ENCODE measurements around the gene HDAC4. TPM values are rescaled to one million over a fixed set of nuclear protein-coding genes. Genes with fewer than 3 reads are reported as not detected.
A peak's percentile ranks its signal among the peaks of the same experiment; 100 is the strongest.

Gene HDAC4
- total RNA-seq, 8 experiments from 2014 or later: 12.2 to 55.7 (median 18.1) TPM

DNA sequence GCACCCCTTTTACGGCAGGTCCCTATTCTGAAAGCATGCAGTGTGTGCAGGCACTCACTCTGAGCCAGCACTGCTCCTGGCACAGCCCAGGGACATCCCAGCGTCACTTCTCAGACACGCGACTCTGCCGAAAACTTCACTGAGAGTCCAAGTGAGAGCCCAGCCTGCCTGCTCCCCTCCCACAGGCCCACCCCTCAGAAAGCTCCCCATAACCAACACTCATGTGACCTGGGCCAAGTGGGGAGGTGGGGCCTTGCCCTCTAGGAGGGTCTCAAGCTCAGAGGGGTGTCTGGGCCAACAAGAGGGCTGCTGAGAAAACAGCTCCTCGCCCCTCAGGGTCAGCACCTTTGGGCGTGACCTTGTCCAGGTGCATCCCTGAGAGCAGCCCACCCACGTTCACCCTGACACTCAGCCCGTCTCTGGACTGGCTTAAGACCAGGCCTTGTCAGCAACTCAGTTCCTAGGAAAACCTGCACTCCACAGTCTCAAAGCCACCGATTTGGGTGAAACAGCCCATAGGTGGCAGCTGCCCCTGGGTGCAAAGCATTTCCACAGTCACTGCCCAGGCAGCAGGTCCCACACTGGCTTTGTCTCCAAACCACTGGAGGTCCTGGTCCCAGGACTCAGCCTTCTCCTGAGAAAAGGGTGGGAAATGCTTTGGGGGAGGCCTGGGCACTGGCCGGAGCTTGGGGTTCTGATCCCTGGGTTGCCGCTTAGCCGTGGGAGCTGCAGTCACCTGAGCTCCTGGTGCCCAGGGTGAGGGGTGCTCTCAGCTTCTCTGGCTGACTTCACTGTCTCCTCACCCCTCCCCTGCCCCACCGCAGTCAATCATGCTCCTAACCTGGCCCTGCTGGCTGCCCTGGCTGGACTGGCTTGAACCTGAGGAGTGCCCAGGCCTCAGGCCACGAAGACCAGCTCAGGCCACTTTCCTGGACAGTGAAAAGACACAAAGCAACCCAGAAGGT is 209.6 kb downstream of the HDAC4 start:
- WGBS, 10 experiments: 74 to 100% (median 87%) methylated on average over 1 to 3 of the region's 15 CpGs; no CpG with 5 or more reads in 5 of the 10 experiments
- Histone ChIP-seq H3K4me1 (replicated peaks in 1 of 2) (peaks cover 28 to 39% of the 10 kb centered on the region in 2 donors), H3K27ac (peak overlapping the region in 1 of 2 donors; percentile 37), H3K4me3 (no peak overlapping the region)
- ATAC-seq (replicated peaks in 6 of 8): no peak
- in situ Hi-C loops (cut with MboI; ENCODE audit: low pct_unique_long_range_greater_than_20kb in 2 of 9, low sequenced_read_pairs in 9 of 9, unreplicated experiment in 9 of 9): no loop called here

DNA sequence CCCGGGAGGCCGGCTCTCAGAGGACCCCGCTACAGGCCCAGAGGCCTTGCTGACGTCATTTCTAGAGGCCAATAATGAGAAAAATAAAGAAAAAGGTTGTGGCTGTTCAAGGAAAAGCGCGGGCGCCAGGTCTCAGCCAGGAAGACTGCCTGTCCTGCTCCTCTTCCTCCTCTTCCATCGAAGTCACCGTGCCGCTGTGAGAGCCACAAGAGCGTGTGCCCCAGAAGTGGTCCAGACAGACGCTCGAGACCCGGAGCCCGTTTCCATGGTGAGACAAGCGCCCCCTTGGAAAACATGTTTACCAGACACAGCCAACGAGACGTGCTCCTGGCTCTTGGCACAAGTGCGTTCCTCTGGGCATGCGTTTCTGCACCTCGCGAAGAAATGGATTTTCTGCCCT is 210.5 kb downstream of the HDAC4 start:
- Histone ChIP-seq H3K4me3 (no peak overlapping the region), H3K4me1 (replicated peaks in 1 of 2) (peaks cover 20 to 31% of the 10 kb centered on the region in 2 donors), H3K27ac (no peak overlapping the region)
- in situ Hi-C loops (cut with MboI; ENCODE audit: low pct_unique_long_range_greater_than_20kb in 2 of 9, low sequenced_read_pairs in 9 of 9, unreplicated experiment in 9 of 9): no loop called here
- 70 to 98% (median 91%) methylated on average over 2 to 7 of the region's 22 CpGs; no CpG with 5 or more reads in 6 of the 10 experiments for WGBS, 10 experiments
- peak in 1 of 8 experiments; percentile 3 for ATAC-seq (replicated peaks in 6 of 8)

DNA sequence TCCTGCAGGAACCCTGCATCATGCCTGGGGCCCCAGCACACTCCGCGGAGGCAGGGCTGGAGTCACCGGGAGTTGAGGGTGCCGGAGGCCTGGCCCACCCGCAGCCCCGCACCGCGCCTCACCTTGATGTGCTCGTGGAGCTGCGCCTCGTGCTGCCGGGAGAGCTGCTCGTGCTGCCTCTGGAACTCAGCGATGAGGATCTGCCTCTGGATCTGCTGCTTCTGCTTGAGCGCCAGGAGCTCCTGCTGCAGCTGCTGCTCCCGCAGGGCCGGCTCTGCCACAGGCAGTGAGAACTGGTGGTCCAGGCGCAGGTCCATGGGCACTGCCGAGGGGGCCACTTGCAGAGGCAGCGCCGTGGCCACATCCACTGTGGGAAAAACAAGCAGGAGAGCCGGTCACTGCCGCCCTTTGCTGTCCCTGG is 211.1 kb downstream of the HDAC4 start:
- peaks cover 13 to 24% of the 10 kb centered on the region in 2 donors for H3K4me1 ChIP-seq (replicated peaks in 1 of 2)
- no peak for ATAC-seq (replicated peaks in 6 of 8)
- H3K4me3 ChIP-seq: no peak overlapping the region
- WGBS, 10 experiments: 100% methylated on average over 5 of the region's 23 CpGs; no CpG with 5 or more reads in 9 of the 10 experiments
- H3K27ac ChIP-seq: no peak overlapping the region
- in situ Hi-C loops (cut with MboI; ENCODE audit: low pct_unique_long_range_greater_than_20kb in 2 of 9, low sequenced_read_pairs in 9 of 9, unreplicated experiment in 9 of 9): no loop called here

DNA sequence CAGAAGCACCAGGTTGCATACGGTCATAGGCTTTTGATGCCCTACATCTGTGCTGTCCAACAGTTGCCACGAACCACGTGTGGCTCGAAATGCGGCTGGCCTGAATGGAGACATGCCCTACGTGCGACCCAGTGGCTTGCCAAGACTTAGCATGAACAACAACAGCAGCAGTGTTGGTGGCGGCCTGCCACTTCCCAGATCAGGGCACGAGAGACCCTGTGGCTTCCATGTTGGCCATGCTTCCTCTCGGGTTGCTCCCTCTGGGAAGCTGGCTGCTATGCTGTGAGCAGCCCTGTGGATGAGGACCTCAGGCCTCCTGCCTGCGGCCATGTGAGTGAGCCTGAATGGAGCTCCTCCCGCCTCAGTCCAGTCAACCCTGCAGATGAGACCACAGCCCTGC is 212.3 kb downstream of the HDAC4 start:
- WGBS, 10 experiments: 97 to 100% (median 100%) methylated on average over 1 to 8 of the region's 12 CpGs; no CpG with 5 or more reads in 5 of the 10 experiments
- Histone ChIP-seq H3K4me3 (no peak overlapping the region), H3K27ac (no peak overlapping the region), H3K4me1 (replicated peaks in 1 of 2) (peaks cover 2 to 15% of the 10 kb centered on the region in 2 donors)
- ATAC-seq (replicated peaks in 6 of 8): no peak
- in situ Hi-C loops (cut with MboI; ENCODE audit: low pct_unique_long_range_greater_than_20kb in 2 of 9, low sequenced_read_pairs in 9 of 9, unreplicated experiment in 9 of 9): no loop called here

DNA sequence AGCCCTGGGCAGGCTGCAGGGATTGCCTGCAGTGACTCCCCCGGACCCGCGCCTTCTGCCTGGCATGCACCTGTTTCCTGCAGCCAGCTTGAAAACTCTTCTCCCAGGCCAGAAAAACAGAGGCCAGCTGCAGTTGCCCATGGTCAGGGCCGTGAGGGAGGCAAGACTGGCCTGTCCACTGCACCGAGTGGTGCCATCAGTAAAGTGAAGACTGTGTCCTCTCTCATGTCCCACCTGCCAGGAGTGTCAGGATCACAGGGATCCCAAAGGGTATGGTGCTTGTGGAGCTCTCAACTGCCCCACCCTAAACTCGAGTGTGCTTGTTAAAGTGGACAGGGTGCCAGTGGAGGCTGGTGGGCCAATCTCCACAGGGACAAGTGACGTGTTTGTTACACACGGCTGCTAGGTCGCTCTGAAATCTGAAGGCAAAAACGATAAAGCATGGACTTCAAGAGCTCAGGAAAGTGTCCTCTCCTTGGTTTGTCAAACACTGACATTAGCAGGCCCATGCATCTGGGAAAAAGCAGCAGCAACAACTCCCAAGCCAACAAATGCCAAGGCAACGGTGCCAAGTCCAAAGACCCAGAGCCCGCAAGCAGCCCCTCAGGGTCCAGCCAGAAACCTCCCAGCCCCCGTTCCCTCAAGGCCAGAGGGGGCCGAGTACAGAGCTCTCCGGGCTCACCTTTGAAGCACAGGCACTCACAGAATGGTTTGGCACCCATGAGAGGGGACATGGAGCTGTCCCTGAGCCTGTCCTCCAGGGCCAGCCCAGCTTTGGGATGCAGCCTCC is 213.2 kb downstream of the HDAC4 start:
- in situ Hi-C loops (cut with MboI; ENCODE audit: low pct_unique_long_range_greater_than_20kb in 2 of 9, low sequenced_read_pairs in 9 of 9, unreplicated experiment in 9 of 9): no loop called here
- ATAC-seq (replicated peaks in 6 of 8): no peak
- 89 to 100% (median 99%) methylated on average over 1 to 7 of the region's 15 CpGs; no CpG with 5 or more reads in 4 of the 10 experiments for WGBS, 10 experiments

DNA sequence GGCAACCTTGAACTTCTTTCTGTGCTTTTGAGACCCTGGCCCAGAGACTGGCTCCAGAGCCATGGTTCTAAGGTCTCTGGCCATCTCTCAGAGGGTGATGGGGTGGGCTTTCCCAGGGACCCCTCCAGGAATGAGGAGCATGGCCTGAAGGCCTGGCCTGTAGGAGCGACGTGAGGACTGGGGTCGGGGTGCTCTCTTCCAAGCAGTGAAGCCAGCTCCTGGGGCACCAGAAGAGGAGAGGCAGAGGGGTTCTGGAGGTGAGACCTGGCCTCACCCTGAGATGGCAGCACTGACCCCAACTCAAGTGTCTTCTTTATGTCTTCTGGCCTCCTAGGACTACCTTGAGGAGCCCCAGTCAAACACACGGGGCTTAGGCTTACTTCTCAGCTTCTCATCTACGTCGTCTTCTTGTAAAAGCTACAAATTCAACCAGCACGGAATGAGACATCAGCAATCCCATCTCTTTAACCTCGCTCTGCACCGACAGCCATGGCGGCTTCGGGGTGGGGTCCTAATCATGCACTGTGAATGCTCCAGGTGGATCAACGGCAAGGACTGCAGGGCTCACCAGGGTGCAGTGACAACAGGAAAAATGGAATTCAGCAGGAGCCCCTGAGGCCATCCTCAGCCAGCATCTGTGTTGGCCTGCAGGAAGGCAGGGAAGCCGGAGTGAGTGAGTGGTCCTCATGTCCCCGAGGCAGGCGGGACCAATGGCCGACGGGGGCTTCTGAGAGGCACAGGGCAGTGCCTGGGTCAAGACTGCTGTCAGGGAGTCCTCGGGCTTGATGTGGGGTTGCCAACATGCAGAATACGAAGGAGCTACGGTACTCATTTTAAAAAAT is 214.1 kb downstream of the HDAC4 start:
- in situ Hi-C loops (cut with MboI; ENCODE audit: low pct_unique_long_range_greater_than_20kb in 2 of 9, low sequenced_read_pairs in 9 of 9, unreplicated experiment in 9 of 9): no loop called here
- H3K27ac ChIP-seq: no peak overlapping the region
- 75 to 100% (median 97%) methylated on average over 1 to 9 of the region's 20 CpGs; no CpG with 5 or more reads in 4 of the 10 experiments for WGBS, 10 experiments
- peaks cover 11 to 24% of the 10 kb centered on the region in 2 donors for H3K4me1 ChIP-seq (replicated peaks in 1 of 2)
- H3K4me3 ChIP-seq: no peak overlapping the region
- no peak for ATAC-seq (replicated peaks in 6 of 8)

More for the DNA sequence above, 213.2 kb downstream of the HDAC4 start:
- H3K27ac ChIP-seq: no peak overlapping the region
- H3K4me1 ChIP-seq (replicated peaks in 1 of 2): peaks cover 2 to 16% of the 10 kb centered on the region in 2 donors
- H3K4me3 ChIP-seq: no peak overlapping the region

DNA sequence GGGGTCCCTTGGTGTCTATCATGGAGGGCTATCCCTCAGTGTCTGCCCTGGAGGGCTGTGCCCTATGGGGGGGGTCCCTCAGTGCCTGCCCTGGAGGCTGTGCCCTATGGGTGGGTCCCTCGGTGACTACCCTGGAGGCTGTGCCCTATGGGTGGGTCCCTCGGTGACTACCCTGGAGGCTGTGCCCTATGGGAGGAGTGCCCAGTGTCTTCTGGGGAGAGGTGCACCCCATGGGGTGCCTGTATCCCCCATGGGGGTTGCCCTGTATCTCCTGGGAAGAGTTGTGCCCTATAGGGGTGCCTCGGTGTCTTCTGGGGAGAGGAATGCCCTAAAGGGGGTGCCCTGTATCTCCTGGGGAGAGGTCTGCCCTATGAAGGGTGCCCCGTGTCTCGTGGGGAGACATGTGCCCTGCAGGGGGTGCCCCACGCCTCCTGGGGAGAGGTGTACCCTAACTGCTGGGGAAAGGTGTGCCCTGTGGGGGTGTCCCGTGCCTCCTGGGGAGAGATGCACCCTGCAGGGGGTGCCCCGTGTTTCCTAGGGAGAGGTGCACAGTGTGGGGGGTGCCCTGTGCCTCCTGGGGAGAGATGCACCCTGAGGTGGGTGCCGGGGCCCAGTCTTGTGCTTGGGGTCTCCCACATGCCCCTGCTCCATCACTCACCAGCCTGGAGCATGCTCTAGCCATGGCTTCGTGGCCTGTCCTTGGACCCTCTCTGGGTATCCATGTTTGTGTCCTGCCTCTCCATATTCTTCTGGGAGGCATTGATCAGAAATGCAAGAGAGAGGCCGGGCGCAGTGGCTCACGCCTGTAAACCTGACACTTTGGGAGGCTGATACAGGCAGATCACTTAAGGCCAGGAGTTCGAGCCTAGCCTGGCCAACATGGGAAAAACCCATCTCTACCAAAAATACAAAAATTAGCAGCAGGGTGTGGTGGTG is 215.6 kb downstream of the HDAC4 start:
- H3K4me3 ChIP-seq: no peak overlapping the region
- ATAC-seq (replicated peaks in 6 of 8): no peak
- H3K27ac ChIP-seq: no peak overlapping the region
- peaks cover 12 to 17% of the 10 kb centered on the region in 2 donors for H3K4me1 ChIP-seq (replicated peaks in 1 of 2)
- in situ Hi-C loops (cut with MboI; ENCODE audit: low pct_unique_long_range_greater_than_20kb in 2 of 9, low sequenced_read_pairs in 9 of 9, unreplicated experiment in 9 of 9): no loop called here
- WGBS, 10 experiments: 92 to 100% (median 100%) methylated on average over 5 of the region's 14 CpGs; no CpG with 5 or more reads in 7 of the 10 experiments

DNA sequence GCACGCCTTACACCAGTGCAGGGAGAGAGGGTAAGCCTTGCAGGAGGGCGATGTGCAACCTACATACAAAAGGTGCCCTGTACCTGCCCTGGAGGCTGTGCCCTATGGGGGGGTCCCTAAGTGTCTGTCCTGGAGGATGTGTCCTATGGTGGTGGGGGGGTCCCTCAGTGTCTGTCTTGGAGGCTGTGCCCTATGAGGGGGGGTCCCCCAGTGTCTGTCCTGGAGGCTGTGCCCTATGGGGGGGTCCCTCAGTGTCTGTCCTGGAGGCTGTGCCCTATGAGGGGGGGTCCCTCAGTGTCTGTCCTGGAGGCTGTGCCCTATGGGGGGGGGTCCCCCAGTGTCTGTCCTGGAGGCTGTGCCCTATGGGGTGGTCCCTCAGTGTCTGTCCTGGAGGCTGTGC is 216.6 kb downstream of the HDAC4 start:
- Histone ChIP-seq H3K4me3 (no peak overlapping the region), H3K4me1 (replicated peaks in 1 of 2) (peaks cover 12 to 14% of the 10 kb centered on the region in 2 donors), H3K27ac (no peak overlapping the region)
- WGBS, 10 experiments: 80 to 100% (median 100%) methylated on average over 1 to 2 of the region's 2 CpGs; no CpG with 5 or more reads in 3 of the 10 experiments
- no peak for ATAC-seq (replicated peaks in 6 of 8)
- in situ Hi-C loops (cut with MboI; ENCODE audit: low pct_unique_long_range_greater_than_20kb in 2 of 9, low sequenced_read_pairs in 9 of 9, unreplicated experiment in 9 of 9): no loop called here

DNA sequence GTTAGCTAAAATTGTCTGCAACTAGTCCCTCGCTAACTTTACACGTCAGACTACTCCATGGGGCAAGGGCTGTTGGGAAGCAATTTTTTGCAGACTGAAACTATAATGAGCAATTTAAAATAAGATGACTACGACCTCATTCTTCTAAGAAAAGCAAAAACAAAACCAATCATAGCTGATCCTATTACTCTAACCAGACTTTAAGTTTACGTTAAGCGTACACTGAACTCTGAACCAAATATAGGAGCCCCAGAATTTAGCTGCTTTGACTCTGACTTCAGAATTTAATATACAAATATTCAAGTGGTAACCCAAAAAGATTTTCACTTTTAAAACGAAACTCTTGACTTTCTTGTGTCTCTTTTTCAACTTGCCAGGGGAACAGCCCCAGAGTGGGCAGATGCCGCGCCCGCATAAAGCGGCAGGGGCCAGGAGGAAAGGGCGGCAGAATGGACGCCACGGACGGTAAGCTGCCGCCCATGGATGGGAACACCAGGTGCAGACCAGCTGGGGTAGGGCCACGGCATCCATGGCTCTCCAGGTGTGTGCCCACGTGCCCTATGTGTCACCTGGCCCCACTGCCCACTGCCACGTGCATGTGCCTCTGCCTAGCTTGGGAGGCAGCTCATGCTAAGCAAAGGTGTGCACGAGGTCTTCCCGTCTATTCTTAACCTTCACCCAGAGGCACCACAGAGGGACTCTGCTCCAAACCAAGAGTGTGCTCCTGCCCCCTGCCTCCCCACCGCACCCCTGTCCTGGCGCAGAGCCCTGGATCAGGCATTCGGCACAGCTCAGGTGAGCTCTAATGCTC is 217.6 kb downstream of the HDAC4 start:
- no peak for ATAC-seq (replicated peaks in 6 of 8)
- in situ Hi-C loops (cut with MboI; ENCODE audit: low pct_unique_long_range_greater_than_20kb in 2 of 9, low sequenced_read_pairs in 9 of 9, unreplicated experiment in 9 of 9): no loop called here
- peaks cover 12 to 14% of the 10 kb centered on the region in 2 donors for H3K4me1 ChIP-seq (replicated peaks in 1 of 2)
- WGBS, 10 experiments: 86 to 100% (median 93%) methylated on average over 1 to 11 of the region's 23 CpGs; no CpG with 5 or more reads in 1 of the 10 experiments
- no peak overlapping the region for H3K4me3 ChIP-seq
- no peak overlapping the region for H3K27ac ChIP-seq

DNA sequence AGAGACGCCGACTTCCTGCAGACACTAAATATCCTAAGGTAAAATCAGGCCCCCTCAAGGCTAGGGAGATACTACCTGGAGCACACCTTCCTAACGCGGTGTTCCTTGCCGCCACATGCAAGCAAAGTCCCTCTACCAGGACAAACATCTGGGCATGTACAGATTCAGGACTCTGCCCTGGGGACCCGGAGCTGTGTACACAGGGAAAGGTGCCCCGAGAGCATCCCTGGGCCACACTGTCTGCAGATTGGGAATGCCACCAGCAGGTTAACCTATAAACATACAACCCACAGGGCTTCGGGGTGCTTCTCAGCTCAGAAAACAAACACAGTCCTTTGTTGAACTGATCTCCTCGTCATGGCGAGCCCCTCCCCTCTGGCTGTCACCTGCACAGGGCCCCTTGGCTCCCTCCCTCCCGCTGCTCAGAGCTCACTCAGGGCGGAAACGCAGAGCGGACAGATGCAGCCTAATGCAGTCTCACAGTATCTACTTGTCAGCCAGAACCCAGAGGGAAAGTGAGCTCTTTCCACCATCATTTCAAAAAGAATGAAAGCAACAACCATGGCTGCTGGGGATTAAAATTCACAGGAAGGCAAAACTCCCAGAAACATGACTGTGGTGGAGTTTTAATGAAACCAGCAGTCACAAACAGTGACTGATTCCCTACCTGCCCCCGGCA is 218.8 kb downstream of the HDAC4 start:
- ATAC-seq (replicated peaks in 6 of 8): peak in 5 of 8 experiments; percentile 91 to 96 (median 94)
- peak overlapping the region in 1 of 2 donors; percentile 76 for H3K27ac ChIP-seq
- WGBS, 10 experiments: 40 to 100% (median 75%) methylated on average over 1 to 11 of the region's 15 CpGs; no CpG with 5 or more reads in 3 of the 10 experiments
- no peak overlapping the region for H3K4me3 ChIP-seq
- in situ Hi-C loops (cut with MboI; ENCODE audit: low pct_unique_long_range_greater_than_20kb in 2 of 9, low sequenced_read_pairs in 9 of 9, unreplicated experiment in 9 of 9): no loop called here
- peaks cover 12 to 14% of the 10 kb centered on the region in 2 donors for H3K4me1 ChIP-seq (replicated peaks in 1 of 2)

Measured in motor neuron (in vitro differentiated cells).